ENCODE measurements around the gene ATXN7.

GRCh38 chr3:64009528-64009927 is 145.9 kb downstream of the ATXN7 start:
- TF ChIP-seq NFE2L2 (IDR thresholded peaks at IDR 0.05; ENCODE audit: low read depth, low read length) (no peak), CEBPB (IDR thresholded peaks at IDR 0.05; ENCODE audit: low read depth, low read length) (no peak), POLR2A (IDR thresholded peaks at IDR 0.05; ENCODE audit: low read depth, low read length) (no peak), CHD1 (IDR thresholded peaks at IDR 0.05; ENCODE audit: low read depth, low read length) (no peak), RAD21 (IDR thresholded peaks at IDR 0.05; ENCODE audit: low read length) (no peak), MAFK (IDR thresholded peaks at IDR 0.05; ENCODE audit: low read depth, low read length) (no peak), SMC3 (IDR thresholded peaks at IDR 0.05; ENCODE audit: low read depth, low read length) (no peak), BHLHE40 (IDR thresholded peaks at IDR 0.05; ENCODE audit: low read depth, low read length) (no peak), MXI1 (IDR thresholded peaks at IDR 0.05; ENCODE audit: borderline replicate concordance, low read depth, low read length) (no peak), FOS (IDR thresholded peaks at IDR 0.05; ENCODE audit: low read depth, low read length) (no peak), MAZ (IDR thresholded peaks at IDR 0.05; ENCODE audit: borderline replicate concordance, low read depth, low read length) (no peak)
- TF ChIP-seq, protein P1, sequence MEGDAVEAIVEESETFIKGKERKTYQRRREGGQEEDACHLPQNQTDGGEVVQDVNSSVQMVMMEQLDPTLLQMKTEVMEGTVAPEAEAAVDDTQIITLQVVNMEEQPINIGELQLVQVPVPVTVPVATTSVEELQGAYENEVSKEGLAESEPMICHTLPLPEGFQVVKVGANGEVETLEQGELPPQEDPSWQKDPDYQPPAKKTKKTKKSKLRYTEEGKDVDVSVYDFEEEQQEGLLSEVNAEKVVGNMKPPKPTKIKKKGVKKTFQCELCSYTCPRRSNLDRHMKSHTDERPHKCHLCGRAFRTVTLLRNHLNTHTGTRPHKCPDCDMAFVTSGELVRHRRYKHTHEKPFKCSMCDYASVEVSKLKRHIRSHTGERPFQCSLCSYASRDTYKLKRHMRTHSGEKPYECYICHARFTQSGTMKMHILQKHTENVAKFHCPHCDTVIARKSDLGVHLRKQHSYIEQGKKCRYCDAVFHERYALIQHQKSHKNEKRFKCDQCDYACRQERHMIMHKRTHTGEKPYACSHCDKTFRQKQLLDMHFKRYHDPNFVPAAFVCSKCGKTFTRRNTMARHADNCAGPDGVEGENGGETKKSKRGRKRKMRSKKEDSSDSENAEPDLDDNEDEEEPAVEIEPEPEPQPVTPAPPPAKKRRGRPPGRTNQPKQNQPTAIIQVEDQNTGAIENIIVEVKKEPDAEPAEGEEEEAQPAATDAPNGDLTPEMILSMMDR (conservative IDR thresholded peaks at IDR 0.05; ENCODE audit: low read depth, low read length) = no peak
- TF ChIP-seq, protein P2, sequence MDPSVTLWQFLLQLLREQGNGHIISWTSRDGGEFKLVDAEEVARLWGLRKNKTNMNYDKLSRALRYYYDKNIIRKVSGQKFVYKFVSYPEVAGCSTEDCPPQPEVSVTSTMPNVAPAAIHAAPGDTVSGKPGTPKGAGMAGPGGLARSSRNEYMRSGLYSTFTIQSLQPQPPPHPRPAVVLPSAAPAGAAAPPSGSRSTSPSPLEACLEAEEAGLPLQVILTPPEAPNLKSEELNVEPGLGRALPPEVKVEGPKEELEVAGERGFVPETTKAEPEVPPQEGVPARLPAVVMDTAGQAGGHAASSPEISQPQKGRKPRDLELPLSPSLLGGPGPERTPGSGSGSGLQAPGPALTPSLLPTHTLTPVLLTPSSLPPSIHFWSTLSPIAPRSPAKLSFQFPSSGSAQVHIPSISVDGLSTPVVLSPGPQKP (IDR thresholded peaks at IDR 0.05; ENCODE audit: borderline replicate concordance, low read depth, low read length) = no peak
